ENCODE data around the gene SLC25A20.
"Not testable (repeated sequence)": the region's sequence is repeated elsewhere in the genome, so short reads cannot be mapped to it uniquely, and the experiment has no call there.

The SLC25A20 gene

GRCh38 chr3:48845170-48845569 lies 53.5 kb downstream of the SLC25A20 start:
- no peak for DNase-seq

GRCh38 chr3:48837163-48837562 lies 61.5 kb downstream of the SLC25A20 start:
- DNase-seq, result no peak

- DNase-seq, result no peak
These were observed 62.9 kb downstream of the SLC25A20 start for GRCh38 chr3:48835650-48836366.

- no peak for DNase-seq
These were observed 66.0 kb downstream of the SLC25A20 start for GRCh38 chr3:48832684-48833083.

GRCh38 chr3:48830715-48831114 lies 68.0 kb downstream of the SLC25A20 start:
- no peak for DNase-seq

- not testable (repeated sequence) for DNase-seq
These were observed 69.2 kb downstream of the SLC25A20 start for GRCh38 chr3:48829525-48829924.

- DNase-seq, result not testable (repeated sequence)
These were observed 70.8 kb downstream of the SLC25A20 start for GRCh38 chr3:48827874-48828273.

- no peak for DNase-seq
These were observed 72.2 kb downstream of the SLC25A20 start for GRCh38 chr3:48826451-48826850.

GRCh38 chr3:48820612-48821324 lies 77.9 kb downstream of the SLC25A20 start:
- DNase-seq, result no peak

GRCh38 chr3:48819234-48820221 lies 79.2 kb downstream of the SLC25A20 start:
- no peak for DNase-seq

- no peak for DNase-seq
These were observed 87.2 kb downstream of the SLC25A20 start for GRCh38 chr3:48811524-48811923.

Data from DMS153 (cell line).